Heart left ventricle (tissue), 13 donors: ENCODE measurements around the gene KRT16.

Experiments
- POLR2A ChIP-seq, 2 donors: fragments of 450-650 bp; IDR thresholded peaks; one replicate each; pipeline ENCODE4 v1.6.1; 2017; ENCODE audit warnings: antibody characterized with exemption in 2 of 2, mild to moderate bottlenecking in 2 of 2, moderate library complexity in 2 of 2
- TF ChIP-seq, protein P1 (sequence below), 12 donors: fragments of 200-600 bp; sonication (generic) in 4 of 12; IDR thresholded peaks; one replicate each; pipeline versions ENCODE4 v1.5.0 to v1.8.0; 2018 to 2022; ENCODE audit warnings: antibody characterized with exemption in 12 of 12, mild to moderate bottlenecking in 5 of 12
- donor health status: ischemic (EF 13 %, LVEDD 7.1; RV severe dilation, severe dysfunction).
- donor health status: DM: no; HTN: yes; CAD: no.
- donor health status: DM: no; HTN: no; CAD: no.
- donor health status: ischemic (EF 25% LVEDD 6.9; RV normal size, moderate dysfunction).
- donor health status: ischemic (EF 25% LVEDD 5.7; RV mildly dilated, moderate dysfunction).
- donor health status: ischemic (EF 35%, LVEDD 5.7; RV mildly dilated, moderate dysfunction).
- donor health status: nonischemic (EF 11% LVEDD 7.7; RV severe dilation, severe dysfunction).
- donor health status: DM: yes; HTN: yes; CAD: no.
- donor health status: PGD.
- donor health status: ischemic (EF 29% LVEDD 5.4; RV normal size, mild dysfunction).
- donor health status: nonischemic (EF 23%, LVEDD 6.1; RV moderate dilation, normal function).

DNA sequence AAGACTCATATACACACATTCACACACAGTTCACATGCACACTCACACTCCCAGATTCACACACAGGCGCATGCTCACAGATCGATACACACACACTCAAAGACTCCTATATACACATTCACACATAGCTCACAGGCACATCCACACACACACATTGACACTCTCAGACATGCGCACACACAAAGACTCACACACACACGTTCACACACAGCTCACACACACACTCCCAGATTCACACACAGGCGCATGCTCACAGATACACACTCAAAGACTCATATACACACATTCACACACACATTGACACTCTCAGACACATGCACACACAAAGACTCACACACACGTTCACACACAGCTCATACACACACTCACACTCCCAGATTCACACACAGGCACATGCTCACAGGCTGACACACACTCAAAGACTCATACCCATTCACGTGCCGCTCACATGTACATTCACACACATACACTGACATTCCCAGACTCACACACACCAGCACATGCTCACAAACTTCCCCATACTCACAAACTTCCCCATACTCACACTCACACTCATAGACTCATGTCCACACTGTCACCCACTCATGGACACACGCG is 37.5 kb upstream of the KRT16 start:
- TF ChIP-seq, protein P1, sequence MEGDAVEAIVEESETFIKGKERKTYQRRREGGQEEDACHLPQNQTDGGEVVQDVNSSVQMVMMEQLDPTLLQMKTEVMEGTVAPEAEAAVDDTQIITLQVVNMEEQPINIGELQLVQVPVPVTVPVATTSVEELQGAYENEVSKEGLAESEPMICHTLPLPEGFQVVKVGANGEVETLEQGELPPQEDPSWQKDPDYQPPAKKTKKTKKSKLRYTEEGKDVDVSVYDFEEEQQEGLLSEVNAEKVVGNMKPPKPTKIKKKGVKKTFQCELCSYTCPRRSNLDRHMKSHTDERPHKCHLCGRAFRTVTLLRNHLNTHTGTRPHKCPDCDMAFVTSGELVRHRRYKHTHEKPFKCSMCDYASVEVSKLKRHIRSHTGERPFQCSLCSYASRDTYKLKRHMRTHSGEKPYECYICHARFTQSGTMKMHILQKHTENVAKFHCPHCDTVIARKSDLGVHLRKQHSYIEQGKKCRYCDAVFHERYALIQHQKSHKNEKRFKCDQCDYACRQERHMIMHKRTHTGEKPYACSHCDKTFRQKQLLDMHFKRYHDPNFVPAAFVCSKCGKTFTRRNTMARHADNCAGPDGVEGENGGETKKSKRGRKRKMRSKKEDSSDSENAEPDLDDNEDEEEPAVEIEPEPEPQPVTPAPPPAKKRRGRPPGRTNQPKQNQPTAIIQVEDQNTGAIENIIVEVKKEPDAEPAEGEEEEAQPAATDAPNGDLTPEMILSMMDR (IDR thresholded peaks at IDR 0.05) = no peak
- no peak for TF ChIP-seq POLR2A (IDR thresholded peaks at IDR 0.05)
